GM19395 (cell line): ENCODE measurements around the gene NFIA.

Source experiments
- ATAC-seq: cut with Tn5 transposase; IDR thresholded peaks from one replicate; pipeline ENCODE4 v1.9.1; 2021; ENCODE audit warnings: mild to moderate bottlenecking, moderate library complexity; ENCODE audit not compliant: unreplicated experiment

The NFIA gene

DNA sequence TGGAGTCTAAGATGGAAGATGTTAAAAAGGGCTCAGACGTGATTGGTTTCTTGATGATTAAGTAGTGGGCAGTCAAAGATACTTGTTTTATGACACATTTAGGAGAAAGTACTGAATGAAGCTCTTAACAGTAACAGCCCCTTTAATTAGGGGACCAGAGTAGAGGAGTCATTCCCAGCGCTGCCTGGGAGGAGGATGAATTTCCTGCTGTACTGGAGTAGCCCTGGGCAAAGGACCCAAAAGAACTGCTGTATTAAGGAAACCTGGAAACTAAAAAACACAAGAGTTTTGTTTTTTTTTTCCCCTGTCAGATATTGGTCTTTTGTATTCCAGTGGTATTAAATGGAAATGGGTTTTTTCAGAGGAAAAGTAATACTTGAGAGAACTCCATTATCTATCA is 126.5 kb downstream of the NFIA start:
- ATAC-seq, result no peak

DNA sequence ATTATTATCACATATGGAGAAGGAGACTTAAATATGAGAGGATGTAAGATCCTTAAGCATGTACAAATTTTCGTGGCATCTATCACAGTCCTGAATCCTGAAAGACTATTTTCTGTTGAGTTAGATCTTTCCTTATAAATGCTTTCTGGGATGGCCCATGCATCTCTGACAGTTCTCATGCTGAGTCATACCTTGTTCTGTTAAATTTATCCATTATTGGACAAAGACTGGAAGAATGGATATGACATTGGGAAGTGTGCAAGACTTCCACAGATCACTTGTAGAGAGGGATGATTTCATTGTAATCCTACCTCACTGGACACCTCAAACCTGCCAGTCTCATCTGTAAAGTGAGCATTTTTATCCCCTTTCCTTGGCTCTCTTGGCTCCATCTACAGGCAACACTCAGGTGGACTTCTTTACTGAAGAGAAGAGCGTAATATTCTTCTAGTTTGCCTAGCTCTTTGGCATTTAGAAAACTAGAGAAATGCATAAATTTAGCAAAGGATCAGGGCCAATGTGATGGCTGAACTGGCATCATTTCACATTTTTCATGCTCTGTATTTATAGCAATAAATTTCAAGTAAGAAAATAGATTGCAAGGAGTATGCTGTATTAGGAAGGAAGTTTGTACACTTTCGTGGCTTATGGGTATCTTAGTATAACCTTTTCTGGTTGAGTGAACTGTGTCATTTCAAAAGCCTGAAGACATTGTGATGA is 128.2 kb downstream of the NFIA start:
- ATAC-seq, result no peak

DNA sequence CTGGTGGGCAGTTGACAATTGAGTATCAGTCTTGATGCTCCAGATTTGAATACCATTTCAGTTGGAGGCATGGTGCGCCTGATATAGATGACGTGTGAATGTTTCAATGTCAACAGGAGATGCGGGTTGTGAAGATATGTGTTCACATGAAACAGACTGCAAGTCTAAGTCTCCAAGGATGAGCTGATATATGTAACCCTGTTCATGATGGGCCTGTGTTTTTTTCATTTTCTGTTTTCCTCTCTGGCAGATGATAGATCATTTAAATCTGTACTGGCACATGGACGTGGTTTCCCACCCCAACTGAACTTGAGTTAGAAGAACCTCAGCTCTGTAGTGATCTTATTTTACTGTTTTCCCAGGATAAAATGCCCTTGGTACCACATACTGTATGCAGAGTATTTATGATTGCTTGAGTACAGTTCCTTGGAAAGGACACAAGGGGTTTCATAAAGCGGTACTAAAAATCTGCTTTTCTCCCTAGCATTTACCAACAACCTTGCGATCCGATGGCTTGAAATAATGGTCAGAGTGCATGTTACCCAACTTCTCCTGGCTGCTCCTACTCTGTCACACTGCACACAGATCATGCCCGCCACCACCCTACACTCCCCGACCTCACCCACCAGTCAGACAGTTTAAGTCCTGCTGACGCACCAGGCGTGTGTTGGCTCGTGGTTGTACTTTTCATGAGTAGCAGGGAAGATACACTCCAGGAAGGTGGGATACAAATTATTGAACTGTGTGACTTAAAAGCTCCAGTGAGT is 131.1 kb downstream of the NFIA start:
- ATAC-seq, result no peak

DNA sequence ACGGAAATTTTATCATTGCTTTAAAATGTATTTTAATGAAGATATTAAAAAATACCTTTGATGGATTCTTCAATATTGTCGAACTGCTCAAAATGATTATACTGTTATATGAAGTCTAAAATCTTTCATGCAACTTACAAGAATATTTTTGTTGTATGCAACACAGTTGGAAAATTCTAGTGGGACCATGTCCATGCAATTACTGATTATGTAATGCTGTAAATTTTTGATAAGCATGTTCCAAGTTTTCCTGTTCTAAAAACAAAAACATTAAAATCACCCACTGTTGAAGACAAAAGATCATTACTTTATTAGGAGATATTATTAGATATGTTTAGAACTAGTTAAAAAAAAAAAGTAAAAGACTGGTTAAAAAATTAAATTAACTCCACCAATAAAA is 132.8 kb downstream of the NFIA start:
- ATAC-seq, result no peak

DNA sequence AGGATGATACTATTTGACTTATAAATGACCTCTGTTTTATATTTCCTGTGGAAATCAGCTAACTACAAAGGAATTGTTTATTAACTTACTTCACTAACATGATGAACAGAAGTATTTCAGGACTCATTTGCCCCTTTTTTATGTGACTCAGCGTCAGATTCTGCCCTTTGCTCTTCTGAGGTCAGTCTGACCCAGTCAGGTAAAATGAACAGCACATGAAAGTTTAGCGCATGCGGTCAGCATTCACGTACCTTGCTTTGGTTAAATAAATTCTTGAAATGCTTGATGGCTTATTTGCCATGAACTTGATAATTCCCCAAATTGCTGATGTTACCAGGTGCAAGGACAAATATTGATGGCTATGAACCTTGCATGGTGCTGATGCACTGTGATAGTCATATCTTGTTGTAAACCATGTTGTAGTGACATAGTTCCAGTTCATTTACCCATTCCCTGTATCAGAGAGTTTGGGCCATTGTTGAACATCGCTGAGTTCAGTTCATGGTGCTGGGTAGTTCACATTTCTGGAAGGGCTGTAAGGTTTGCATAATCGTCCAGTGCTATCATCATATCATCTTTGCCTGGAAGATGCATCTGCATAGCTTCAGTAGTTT is 133.4 kb downstream of the NFIA start:
- ATAC-seq, result no peak

DNA sequence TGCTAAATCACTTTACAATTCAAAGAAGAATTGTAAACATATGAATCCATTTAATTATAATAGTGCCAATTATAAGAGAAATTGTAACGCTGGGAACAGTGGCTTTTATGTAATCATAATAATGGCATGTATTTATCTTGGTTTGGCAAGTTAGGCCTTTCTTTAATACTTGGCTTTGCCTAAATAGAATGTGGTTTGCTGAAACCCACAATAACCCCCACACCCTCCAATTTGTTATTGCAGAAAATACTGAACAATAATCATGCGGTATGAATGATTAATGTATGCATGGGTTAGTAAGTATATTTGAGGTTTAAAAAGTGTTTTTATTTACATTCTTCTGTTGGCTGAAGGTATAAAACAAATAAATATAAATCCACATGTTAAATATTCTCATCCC is 138.2 kb downstream of the NFIA start:
- no peak for ATAC-seq

DNA sequence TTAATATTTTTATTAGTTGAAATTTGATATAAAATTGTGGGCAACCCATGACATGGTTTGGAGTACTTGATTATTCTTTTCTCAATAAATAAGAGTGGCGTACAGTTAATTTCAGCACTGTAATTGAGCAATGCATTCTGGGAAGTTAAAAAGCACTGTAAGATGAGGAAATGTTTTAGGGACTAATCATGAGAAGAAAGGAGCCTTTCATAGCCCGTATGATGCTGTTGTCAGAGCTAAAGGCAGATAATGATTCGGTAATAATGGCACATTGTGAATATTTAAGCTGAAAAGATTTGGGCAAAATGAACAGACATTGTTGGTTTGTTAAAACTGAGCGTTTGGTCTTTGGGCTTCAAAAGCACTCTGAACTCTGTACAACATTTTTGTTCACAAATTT is 139.3 kb downstream of the NFIA start:
- no peak for ATAC-seq

DNA sequence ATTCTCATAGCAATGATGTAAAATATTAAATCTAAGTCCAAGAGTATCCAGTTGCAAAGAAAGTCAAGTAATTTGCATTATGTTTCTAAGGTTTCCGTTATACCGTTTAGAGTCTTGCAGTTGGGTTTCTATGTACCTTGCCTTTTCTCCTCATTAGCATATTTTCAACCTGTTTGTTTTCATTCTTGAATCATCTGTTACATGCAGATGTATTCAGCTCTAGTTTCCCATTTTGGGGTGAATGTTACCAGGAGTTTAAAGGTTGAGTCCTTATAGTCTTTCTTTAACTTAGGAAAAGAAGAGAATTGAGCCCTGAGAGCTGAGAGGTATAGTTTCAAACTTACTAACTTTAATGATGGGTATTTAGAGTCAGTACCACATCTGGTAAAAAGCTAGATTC is 139.9 kb downstream of the NFIA start:
- no peak for ATAC-seq

DNA sequence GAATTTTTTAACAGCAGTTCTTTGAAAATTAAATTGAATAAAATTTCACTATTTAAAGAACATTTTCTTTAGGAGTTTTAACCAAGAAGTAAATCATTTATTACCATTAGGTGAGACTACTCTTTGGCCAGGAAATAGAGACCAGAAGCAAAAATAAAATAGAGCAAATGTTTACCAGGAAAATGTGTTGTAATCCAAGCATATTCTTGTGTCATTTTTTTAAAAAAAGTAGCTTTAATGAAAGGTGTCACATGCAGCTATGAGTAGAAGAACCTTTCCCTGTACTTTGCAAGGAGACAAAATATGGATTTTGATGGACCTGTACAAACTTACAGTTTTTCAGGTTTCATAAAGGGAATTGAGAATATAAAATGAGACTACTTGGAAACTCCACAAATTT is 140.8 kb downstream of the NFIA start:
- no peak for ATAC-seq

DNA sequence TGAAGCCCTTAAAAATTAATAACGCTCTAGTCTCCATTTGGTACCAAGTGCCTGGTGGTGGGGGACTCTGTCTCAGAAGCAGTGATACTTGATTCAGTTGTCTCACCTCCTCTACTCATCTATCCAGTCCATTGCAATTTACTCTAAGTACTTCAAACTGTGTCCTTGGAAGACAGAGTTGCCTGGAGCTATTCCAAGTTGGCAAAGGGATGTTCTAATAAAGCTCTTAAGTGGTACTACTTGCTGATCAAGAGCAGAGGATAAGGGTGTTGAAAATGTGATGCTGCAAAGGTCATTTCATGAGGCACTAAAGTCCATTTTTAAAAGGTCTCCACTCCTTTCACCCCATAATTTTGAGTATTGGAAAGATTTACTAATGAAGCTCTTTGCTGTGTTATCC is 142.2 kb downstream of the NFIA start:
- ATAC-seq, result no peak

DNA sequence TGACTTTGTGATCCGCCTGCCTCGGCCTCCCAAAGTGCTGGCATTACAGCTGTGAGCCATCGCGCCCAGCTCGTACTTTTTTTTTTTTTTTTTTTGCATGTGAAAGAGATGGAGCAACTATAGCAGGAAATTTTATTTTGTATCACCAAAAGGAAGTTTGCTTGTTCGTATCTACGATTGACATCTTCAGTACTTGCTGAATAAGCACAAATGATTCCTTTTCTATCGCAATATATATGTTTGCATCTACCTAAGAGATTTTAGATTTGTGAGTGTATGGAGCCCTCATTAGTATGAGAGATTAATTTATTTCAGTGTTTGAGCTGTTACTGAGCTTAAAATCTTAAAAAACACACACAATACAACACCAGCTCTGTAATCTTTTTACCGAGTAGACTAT is 143.1 kb downstream of the NFIA start:
- ATAC-seq, result no peak

DNA sequence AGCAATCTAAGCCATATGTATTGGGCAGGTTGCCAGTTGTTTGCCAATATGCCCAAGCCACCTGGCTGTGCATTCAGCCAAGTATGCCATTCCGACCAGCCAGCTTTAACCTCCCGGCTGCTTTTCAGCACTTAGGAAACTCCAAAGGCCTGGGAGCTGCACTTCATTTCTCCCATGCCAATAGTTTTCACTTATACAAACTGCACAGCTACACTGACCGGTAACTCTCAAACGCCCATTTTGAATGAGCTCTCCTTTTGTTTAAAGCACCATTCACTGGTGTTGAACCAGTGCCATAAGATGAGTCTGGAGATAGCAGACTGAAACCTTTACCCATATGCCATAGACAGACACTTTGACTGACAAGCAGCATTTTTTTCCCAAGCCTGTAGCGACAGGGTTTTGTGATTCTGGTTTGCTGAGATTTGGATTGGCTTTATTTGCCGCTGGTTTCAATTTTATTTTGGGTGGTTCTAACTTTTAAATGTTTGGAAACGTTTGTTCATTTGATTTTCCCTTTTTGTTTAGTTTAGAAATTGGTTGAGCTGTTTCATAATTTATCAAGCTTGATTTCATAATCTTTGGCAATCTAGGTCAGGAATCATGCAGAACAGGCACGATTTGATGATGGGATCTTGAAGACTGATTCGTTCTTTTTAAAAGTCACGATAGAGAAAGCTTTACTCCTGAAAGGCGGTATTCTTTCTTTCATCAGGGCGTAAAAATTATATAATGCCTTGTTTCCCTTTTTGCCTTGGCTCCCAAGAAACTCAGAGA is 144.6 kb downstream of the NFIA start:
- ATAC-seq, result no peak

DNA sequence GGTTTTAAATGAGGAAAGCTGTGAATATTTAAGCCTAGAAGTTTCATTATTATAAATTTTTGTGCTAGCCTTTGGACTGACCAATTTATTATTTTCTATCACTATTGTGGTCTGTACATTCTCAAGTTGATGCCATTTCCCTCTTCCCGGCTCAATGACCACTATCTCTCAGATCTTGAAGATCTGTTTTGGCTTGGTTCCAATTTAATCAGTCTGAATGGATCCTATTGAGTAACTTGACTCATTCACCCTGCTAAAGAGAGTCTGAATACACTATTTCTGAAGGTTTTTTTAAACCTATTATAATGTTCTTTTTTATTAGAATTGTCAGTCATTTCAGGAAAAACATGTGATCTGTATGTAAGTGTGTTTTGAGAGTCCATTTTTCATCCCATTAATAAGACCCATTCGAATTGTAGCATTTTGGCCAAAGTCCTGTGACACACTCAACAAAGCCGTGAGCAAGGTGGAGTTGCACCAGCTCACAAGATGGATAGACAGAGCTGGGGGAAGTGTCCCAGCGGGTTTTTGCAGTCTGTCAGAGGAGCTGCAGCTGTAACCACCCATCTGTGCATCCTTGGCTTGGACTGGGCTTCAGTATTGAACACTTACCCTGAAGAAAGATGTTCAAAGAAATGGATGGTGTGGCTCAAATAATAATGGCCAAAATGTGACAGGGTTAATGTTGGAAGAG is 145.6 kb downstream of the NFIA start:
- ATAC-seq, result no peak

DNA sequence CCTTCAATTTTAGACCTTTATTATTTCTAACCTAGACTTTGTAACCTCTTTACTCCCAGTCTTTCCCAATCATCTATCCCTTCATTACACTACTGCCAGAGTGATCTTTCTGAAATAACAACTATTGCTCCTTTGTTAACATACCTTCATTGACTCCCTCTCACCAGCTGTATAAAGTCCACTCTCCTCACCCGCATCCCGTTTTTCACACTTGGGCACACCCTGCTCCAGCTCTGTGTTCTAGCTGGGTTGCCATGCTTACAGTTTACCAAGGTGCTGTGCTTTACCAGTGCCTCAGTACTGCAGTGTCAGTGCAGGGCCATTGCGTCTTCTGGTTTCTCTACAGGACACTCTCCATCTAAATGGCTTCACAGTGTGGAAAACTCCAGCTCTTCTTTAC is 148.2 kb downstream of the NFIA start:
- no peak for ATAC-seq

DNA sequence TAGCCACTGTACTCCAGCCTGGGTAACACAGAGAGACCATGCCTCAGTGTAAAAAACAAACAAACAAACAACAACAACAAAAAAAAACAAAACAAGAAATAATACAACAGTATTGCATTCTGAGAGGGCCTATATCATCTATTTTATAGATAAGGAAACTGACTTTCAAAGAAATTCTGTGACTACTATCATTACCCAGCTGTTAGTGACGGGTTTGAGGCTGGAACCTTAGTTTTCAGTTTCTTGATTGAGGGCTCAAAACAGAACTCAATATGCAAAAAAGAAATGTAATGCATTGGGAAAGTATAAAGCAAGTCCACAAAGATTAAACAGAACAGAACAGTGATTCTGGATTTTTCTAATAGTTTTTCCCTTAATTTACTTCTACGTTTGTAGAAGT is 149.4 kb downstream of the NFIA start:
- ATAC-seq, result no peak

DNA sequence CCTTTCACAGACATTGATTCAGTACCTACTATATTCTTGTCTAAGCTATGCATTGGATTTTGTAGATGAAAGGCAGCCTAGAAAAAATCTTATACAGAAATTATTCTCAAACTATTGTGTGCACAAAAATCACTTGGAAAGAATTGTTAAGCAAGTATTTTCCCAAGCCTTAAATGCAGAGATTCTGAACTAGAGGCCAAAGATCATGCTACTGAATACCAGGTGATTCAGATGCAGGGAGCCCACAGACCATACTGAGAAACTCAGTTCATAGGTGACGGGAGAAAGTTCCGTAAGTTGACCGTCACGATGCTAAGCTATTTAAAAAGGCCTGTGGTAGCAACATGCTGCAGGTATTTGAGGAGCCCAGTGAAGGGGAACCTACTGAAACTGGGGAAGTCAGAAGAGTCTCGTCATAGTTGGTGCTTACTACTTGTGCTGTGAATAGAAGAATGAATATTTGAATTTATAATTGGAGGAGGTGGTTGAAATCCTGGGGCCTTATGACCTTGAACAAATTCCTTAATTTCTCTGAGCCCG is 150.8 kb downstream of the NFIA start:
- ATAC-seq, result no peak

DNA sequence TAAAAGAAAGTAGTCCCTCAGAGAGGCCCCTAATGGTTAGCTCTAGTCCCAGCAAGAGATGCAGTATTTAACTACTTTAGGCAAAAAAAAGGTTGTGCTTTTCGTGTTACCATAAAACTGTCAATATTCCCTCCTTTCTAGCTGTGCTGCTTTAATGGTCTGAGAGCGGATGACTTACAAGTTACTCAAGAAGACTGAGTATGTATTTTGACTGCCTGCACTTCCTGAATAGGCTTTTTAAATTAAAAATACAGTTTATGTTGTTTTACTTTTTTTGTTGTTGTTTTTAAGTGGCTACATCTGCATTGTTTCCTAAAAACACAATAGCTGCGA is 152.2 kb downstream of the NFIA start:
- no peak for ATAC-seq

DNA sequence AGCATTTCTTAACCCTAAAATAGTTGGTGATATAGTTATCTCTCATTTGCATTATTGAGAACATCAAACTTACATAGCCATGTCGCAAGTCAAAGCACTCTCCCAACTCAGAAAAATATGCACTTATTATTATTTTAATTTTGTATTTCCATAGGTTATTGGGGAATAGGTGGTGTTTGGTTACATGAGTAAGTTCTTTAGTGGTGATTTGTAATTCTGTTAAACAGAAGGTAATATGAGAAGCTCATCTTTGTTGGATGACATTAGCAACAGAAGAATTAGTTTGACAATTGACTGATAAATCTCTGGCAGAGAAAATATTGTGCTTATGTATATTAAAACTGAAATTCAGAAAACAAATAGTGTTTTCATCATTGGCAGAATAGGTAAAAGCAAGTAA is 154.8 kb downstream of the NFIA start:
- ATAC-seq, result no peak

DNA sequence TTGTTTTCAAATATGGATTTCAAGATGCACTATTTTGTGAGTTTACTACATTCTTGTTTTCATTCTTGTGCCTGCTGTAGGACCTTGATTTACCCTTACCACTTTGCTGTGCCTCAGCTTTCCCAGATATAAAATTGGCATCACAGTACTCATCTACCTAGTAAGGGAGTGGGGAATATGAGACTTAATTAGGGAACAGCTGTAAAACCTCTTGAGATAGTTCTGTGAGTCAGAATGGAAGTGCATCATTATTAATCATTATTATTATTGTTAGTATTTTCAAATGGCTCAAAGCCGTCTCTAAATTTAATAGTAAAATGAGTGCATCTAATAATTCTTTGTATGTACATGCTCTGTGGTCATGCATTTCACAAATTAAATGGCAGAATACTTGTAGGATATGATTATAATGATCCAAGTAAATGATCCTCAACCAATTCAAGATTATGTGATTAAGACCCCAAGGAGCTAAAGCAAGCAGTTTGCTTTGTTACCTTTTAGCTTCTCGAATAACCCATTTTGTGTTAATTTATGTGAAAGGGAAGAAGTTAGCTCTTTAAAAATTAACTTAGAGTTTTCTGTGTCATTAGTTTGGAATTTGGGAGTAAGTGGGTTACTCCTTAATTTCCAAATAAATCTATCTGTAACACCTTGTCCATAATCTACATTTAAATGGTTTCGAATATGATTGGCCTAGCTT is 155.4 kb downstream of the NFIA start:
- ATAC-seq, result no peak

DNA sequence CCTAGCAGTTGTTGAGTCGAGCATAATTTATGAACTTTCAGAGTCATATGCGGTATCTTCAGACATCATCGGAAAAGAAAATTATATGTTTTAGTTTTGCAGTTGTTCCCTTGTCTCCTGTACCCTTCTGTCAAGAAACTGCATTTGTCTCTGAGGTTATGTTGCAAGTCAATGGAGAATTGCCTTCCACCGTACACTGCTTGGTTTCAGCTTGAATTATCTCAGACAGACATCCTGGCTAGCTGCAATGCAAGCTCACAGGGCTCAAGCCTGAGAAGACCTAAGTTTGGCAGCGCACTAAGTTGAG is 156.0 kb downstream of the NFIA start:
- no peak for ATAC-seq
